ENCODE measurements around the gene ULBP2.
"Not testable (repeated sequence)": the region's sequence is repeated elsewhere in the genome, so short reads cannot be mapped to it uniquely, and the experiment has no call there.

Gene ULBP2, protein sequence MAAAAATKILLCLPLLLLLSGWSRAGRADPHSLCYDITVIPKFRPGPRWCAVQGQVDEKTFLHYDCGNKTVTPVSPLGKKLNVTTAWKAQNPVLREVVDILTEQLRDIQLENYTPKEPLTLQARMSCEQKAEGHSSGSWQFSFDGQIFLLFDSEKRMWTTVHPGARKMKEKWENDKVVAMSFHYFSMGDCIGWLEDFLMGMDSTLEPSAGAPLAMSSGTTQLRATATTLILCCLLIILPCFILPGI

DNA sequence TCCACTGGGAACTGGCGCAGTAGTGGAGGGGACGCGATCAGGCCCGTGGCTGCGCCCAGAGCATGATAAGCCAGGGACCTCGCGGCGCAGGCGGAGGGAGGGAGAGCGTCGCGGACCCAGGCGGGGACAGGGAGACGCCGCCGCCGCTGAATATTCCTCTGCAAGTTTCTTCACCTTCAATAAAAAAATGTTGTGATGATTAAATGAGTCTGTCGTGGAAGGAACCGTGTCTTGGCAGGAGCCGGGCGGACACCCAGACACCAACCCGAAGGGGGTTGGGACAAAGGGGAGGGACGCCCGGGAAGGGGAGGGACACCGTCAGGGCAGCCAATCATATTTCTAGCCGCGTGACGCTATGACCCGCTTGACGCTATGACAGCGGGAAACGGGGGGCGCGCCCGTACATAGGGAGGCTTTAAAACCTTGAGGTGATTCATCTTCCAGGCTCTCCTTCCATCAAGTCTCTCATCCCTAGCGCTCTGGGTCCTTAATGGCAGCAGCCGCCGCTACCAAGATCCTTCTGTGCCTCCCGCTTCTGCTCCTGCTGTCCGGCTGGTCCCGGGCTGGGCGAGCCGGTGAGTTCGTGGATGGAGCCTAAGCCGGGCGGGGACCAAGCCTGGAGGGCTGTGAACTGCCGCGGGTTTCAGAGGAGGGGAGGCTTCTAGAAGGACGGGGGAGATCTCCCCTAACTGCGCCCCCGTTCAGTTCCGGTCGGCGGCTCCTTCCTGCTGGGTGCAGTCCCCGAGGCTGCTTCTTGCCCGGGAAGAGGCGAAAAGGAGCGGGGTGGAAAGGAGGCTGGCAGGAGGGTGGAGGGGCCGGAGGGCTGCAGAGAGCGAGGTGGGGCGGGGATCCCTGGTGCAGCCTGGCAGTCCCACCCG lies at the start of gene ULBP2:
TSS of gene ULBP2 (plus strand) at position 432 of the 878 bp plus-strand sequence. CDS start at position 491, 59 bp downstream.
- peak; percentile 90 for DNase-seq

DNA sequence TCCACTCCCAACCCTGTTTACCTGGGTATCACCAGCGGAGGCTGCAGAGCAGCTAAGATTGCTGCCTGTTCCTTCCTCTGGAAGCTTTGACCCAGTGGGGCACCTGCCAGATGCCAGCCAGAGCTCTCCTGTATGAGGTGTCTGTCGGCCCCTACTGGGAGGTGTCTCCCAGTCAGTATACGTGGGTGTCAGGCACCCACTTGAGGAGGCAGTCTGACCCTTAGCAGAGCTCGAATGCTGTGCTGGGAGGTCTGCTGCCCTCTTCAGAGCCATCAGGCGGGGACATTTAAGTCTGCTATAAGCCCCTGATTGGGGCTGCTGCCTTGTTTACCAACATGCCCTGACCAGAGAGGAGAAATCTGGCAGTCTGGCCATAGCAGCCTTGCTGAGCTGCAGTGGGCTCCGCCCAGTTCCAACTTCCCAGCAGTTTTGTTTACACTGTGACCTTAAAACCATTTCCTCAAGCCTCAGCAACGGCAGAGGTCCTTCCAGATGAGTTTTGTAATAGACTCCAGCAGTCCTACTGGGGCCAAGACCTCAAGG lies 46.7 kb upstream of the ULBP2 start:
- no peak for DNase-seq

DNA sequence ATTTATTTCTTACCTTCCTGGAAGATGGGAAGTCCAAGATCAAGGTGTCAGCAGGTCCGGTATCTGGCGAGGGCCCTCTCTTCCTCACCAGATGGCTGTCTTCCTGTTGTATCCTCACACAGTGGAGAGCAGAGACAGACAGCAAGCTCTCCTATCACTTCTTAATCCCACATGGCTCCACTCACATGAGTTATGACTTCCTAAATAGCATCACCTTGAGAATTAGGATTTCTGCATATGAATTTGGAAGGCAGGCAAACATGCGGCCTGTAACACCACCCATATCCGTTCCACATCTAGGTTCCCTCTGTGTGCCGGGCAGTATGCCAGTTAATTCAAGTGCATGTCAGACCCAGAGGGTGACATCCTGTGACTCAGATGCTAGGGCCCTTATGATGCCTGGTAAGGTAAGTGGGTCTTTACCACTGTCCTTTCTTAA lies 46.0 kb upstream of the ULBP2 start:
- peak; percentile 77 for DNase-seq

DNA sequence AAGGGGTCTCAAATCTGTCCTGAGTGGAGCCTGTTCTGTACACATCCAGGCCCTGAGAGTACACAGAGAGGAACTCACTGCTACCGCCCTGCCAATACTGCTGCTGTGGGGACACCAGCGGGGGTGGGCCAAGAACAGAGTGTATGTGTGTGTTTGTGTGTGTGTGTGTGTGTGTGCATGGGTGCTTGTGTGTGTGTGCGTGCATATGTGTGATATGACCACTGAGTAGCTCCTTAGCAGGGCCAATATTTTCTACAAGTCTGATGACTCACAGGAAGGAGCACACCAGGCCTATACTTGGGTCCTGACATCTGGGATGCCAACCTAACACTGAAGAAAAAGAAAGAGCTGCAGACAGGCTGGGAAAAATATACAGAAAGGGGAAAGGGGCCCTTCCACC lies 45.3 kb upstream of the ULBP2 start:
- no peak for DNase-seq

DNA sequence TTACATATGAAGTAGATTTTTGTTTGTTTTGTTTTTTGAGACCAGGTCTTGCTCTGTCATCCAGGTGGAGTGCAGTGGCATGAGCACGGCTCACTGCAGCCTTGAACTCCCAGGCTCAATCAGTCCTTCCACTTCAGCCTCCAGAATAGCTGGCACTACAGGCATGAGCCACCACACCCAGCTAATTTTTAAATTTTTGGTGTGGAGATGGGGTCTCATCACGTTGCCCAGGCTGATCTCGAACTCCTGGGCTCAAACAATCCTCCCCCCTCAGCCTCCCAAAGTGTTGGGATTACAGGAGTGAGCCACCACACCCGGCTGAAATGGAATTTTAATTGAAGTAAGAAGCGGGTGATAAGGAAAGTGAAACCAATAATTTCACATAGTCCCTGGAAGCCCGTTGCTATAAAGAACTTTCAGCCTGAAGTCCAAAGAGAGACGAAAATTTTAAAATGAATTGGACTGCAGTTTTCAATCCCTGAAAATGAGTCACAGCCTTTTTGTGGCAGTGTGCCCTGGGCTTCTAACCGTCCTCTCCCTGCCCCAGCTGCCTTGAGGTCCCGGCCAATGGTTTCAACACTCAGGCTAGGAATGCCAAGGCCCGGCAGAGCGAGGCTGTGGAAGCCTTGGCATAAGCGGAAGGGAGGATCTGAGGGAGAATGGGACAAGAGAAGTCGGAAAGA lies 44.7 kb upstream of the ULBP2 start:
- no peak for DNase-seq

DNA sequence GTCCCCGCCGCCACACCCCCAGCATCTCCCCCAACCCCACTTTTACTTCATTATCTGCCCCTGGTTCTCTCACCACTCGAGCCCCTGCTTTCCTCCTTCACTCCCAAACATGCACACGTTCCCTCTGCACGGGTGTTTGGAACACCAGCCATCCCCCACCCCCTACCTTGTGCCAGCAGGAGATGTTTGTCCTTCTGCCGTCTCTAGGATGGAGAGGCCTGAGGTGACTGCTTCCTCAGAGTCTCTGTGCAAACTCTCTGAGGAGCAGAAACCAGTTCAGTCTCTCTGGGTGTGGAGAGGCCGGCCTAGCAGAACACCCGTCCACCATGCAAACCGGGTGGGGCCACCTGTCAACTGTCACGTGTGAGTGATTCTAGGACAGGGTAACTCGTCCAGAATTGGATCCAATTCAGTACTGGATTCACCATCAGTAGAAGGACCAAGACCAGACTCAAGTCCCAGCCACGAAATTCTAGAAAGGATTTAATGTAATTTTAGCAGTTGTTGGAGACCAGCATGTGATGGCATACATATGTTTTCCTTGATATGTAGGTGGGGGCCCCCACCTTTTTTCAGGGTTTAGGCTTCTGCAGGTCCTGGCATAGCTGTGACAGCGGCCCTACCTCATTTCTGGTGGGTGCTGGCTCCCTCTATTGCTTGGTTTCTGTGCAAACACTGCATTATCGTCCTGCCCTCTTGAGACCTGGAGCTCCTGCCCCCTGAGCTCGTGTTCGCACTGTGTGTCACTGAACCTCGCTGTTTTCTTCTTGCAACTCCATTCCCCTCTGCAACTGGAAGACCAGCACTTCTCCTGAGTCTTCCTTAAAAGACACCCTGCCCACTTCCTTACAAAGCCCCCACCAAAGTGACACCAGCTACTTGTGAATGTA lies 43.7 kb upstream of the ULBP2 start, which contains the start of gene RAET1E:
TSS of gene RAET1E (minus strand) at position 259 of the 890 bp plus-strand sequence. CDS start 7,212 bp downstream, outside the sequence.
- no peak for DNase-seq

DNA sequence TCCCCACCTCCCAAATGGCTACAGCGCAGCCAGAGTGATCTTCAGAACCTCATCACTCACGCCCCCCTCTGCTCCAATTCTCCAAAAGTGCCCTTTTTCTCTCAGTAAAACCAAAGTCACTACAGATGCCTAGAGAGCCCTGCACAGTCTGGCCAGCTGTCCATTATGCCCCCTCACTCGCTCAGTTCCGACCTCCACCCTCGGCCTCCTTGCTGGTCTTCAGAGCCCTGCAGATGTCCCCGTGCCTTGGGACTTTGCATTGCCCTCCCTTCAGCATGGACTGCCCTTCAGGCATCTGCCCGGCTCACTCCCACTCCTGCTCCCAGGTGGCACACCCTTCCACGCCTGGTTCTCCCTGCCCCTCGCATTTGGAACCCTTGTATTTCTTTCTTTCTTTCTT lies 42.8 kb upstream of the ULBP2 start:
- no peak for DNase-seq

DNA sequence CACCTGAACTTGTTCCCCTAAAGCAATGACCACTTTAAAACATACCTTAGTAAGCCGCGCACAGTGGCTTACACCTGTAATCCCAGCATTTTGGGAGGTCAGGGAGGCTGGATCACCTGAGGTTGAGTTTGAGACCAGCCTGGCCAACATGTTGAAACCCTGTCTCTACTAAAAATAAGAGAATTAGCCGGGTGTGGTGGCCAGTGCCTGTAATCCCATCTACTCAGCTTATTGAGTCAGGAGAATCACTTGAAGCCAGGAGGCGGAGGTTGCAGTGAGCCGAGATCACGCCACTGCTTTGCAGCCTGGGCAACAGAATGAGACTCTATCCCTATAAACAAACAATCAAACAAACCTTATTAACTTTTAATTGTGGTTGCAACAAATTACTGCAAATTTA lies 42.3 kb upstream of the ULBP2 start:
- no peak for DNase-seq

DNA sequence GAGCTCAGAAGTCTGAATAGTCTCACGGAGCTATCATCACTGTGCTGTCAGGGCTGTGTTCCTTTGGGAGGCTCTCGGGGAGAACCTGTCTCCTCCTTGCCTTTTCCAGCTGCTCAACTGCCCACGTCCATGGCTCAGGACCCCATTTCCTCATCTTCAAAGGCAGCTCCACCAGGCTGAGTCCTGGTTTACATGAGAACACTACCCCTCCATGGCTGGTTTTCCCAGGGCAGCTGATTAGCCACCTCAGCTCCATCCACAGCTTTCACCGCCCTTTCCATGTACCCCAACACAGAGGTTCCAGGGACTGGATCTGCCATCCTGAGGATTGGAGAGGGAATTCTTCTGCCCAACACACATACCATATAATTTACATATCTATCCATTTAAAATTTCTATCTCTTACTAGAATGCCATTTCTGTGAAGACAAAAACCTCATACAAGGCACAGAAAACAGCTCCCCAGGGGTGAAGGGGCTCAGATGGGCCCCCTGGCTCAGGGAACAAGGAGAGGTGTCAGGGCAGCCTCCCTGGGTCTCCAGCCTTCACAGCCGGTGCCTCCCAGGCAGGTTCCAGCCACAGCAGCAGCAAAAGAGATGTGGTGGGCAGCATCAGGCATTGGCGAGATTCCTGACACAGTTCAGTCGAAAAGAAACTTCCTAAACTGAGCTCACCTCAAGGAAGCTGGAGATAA lies 41.7 kb upstream of the ULBP2 start:
- DNase-seq: no peak

DNA sequence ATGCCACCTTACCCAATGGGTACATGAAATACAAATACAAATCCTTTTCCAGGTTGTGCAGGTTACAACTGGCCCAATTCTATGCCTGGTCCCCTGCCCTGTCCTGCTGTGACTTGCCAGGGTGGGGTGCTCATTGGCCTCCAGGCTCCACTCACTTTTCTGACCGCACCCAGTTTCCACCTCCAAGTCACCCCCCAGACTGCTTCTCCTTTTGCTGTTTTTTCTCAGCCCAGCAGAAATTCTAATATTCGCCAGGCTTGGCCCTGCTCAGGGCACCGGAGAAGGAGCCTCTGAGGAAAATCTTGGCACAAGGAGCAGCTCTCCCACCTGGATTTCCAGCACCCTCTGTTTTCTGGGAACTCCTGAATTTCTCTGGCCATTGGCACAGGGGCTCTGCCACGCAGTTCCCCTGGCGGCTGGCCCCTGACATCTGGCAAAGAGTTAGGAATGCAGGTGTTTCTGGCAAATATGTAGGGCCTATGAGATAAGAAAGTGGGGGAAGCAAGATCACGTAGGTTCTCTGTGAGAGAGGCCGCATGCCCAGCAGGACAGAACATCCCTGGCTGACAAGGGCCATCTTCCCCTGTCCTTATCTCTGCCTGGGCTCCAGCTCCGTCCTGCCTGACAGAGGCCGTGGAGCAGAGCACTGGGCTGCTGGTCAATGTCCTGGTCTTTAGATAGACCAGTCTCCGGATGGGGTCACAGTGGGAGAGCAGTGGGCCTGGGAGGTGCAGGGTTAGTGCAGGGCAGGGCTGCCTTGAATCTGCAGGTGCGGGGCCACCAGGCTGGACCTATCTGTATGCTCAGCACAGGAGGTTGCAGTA lies 41.0 kb upstream of the ULBP2 start:
- DNase-seq: no peak

DNA sequence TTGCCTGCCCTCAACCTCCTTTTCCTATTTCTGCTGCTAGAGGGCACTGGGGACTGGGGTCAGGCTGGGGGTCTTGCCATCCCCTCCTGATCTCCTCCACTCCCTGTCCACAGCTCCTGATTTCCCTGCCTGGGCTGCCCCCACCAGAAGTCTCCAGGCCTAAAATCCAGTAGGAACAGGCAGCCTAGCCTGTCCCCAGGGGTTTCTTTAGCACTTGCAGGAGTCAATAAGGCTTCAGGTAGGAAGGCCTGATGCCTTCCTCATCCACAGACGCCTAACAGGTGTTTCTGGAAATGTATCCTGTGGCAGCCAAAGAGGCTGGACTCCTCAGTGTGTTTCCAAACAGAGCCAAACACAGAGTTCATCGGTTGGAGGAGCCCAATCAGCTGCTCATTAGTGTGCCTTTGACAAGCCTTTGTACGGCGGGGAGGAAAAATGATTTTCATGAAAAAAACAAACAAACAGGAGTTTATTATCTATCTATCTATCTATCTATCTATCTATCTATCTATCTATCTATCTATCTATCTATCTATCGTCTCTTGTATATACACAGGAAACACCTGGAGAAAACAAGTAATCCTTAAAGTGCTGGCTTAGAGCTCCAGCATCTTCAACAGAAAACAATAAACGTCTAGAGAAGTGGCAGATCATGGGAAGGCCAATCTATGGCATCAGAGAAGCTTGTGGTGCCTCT lies 40.2 kb upstream of the ULBP2 start:
- DNase-seq: no peak

DNA sequence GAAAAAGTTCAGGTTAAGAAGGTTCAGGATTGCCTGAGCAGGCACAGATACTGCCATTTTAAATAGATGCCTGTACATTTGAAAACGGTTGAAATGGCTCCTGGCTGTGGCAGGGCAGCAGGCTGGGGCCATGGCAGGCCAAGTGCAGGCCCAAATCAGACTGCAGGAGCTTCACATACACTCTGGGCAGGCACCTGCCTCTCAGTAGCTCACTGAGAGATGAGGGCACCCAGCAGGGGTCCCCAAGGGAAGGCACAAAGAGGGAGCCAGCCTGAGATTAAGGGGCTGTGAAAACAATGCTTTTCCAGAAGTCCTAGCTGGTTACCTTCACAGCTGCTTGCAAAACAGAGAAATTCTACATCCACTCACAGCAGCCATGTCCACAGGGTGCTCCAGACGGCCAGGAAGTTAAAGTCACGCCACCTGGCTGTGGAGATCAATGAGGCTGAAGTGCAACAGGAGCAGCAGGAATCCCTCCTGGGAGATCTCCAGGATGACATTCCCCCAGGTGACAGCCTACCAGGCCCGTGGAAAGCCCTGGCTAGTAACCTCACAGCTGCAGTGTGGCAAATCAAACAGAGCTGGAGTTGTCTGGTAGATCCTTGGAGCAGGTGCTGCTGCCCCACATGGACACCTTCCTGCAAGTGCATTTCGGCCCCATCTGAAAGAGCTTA lies 37.7 kb upstream of the ULBP2 start:
- DNase-seq: no peak

DNA sequence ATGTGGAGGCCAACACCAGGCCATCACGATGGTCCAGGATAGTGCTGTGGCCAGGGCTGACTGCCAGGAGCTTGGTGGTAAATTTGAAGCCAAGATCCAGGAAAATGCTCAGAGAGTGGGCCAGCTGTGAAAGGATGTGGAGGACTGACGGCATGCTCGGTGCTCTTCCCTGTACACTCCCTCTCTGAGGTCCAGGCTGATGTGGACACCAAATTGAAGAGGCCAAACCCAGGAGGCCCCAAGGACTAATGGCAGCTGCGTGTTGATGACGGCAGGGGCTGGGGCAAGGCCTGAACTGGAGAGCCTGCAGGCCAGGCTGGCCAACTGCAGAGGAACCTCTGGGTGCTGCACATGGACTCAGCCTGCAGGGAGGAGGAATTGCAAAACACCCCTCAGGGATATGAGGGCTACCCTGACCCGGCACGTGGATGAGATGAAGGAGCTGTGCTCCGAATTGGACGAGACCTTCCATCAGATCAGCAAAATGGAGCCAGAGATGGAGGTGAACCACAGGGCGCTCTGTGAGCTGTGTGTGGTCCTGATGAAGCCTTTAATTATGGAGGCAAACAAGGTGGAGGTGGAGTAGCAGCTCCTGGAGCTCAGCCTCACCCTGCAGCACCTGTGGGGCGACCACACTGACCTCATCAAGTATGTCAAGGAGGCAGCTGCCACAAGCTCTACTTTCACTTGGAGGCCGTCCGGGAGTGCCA lies 37.0 kb upstream of the ULBP2 start:
- DNase-seq: no peak

DNA sequence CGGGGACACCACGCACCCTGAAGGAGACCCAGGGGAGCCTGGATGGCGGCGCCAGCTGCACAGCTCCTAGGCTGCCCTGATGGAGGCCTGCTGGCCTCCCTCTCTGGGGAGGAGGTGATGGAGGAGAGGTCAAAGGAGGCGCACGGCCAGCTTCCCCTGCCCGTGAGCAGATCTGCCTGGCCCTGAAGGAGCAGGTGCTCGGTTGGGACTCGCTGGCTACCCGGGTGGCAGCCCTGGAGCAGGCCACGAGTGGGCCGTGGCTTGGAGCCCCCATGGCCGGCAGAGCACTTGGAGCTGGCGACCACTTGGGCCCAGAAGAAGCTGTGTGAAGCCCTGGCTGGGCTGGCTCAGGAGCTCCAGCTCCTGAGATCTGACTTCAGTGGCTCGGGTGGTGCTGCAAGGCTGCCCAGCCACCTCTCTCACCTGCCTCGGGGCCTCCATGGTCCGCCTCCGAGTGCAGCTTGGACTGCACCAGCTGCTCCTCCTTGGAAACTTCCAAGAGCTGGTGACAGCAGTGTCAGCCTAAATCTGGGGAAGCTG lies 36.4 kb upstream of the ULBP2 start:
- DNase-seq: no peak

DNA sequence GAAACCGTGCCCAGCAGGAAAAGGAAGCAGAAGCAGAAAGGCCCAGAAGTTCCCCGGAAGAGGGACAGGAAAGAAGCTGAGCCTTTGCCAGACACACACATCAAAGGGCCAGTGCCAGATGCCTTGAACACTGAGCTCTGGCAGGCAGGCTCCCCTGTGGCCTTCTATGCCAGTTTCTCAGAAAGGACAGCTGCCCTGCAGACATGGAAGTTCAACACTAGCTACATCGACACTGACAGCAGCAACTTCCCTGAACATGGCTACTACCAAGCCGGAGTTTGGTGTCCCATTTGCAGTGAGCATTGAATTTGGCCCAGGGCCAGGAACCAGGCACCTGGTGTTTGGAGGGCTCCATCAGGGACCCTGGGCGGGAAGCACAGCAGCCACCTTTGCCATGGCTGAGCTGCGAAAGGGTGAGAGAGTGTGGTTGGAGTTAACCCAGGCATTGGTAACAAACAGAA lies 35.9 kb upstream of the ULBP2 start:
- no peak for DNase-seq

DNA sequence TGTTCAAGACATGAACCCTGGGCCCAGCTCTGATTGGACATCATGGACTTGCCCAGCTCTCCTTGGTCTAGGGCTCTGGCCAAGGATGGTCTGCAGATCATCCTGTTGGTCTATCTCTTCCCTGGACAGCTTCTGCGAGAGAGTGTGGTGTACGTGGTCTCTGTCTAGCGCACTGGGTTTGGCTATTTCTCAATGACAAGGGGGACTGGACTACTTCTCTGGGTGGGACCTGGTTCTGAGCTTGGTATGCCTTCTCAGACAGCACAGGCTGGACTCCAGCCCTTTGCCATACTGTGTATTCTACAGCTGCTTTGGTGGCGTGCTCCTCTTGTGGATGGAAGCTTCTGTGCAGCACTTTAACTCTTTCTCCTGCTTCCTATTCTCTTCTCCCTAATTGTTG lies 35.4 kb upstream of the ULBP2 start:
- no peak for DNase-seq

DNA sequence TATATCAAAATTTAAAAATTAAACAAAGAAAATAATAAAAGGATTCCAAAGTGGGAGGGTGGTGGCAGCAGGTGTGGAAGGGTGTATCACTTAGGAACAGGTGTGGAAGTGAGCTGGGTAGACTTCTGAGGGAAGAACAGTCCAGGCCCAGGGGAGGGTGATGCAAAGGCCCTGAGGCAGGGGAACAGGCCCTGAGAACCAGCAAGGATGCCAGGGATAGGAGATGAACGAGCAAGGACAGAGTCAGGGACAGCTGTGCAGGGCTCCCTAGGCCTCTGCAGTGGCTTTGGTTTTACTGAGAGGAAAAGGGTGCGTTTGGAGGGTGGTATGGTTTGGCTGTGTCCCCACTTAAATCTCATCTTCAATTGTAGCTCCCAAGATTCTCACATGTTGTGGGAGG lies 34.5 kb upstream of the ULBP2 start:
- DNase-seq: no peak

DNA sequence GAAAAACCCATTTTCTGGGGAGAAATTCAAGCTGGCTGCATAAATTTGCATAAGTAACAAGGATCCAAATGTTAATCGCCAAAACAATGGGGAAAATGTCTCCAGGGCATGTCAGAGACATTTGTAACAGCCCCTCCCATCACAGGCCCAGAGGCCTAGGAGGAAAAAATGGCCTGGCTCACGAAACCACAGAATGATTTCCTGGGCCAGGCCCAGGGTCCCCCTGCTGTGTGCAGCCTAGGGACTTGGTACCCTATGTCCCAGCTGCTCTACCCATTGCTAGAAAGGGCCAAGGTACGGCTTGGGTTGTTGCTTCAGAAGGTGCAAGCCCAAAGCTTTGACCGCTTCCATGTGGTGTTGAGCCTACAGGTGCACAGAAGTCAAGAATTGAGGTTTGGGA lies 33.3 kb upstream of the ULBP2 start:
- DNase-seq: not testable (repeated sequence)
